ENCODE data around the gene GAS7.
"Not testable (repeated sequence)": the region's sequence is repeated elsewhere in the genome, so short reads cannot be mapped to it uniquely, and the experiment has no call there.

GAS7 gene

DNA sequence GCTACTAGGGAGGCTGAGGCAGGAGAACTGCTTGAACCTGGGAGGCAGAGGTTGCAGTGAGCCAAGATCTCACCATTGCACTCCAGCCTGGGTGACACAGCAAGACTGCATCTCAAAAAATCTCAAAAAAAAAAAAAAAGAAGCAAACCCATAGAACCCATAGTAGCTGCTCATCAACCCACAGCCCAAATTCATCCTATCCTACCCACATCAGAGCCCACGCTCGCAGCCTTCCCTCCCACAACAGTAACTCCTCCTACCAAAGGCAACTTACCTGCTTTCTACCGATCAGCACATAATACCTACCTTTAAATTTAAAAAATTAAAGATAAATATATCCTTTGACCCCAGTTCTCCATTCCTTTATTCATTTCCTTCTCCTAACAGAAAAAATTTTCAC, 94.7 kb downstream of the GAS7 start:
- TF ChIP-seq, protein P1, sequence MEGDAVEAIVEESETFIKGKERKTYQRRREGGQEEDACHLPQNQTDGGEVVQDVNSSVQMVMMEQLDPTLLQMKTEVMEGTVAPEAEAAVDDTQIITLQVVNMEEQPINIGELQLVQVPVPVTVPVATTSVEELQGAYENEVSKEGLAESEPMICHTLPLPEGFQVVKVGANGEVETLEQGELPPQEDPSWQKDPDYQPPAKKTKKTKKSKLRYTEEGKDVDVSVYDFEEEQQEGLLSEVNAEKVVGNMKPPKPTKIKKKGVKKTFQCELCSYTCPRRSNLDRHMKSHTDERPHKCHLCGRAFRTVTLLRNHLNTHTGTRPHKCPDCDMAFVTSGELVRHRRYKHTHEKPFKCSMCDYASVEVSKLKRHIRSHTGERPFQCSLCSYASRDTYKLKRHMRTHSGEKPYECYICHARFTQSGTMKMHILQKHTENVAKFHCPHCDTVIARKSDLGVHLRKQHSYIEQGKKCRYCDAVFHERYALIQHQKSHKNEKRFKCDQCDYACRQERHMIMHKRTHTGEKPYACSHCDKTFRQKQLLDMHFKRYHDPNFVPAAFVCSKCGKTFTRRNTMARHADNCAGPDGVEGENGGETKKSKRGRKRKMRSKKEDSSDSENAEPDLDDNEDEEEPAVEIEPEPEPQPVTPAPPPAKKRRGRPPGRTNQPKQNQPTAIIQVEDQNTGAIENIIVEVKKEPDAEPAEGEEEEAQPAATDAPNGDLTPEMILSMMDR (IDR thresholded peaks at IDR 0.05; ENCODE audit: low read depth, low read length): no peak
- H3K4me3 ChIP-seq (replicated peaks in 1 of 2; ENCODE audit: low read depth in 2 of 2, low read length in 2 of 2): no peak overlapping the region
- DNase-seq (ENCODE audit: low read depth in 2 of 2): no peak

- no peak overlapping the region for H3K4me3 ChIP-seq (replicated peaks in 1 of 2; ENCODE audit: low read depth in 2 of 2, low read length in 2 of 2)
- TF ChIP-seq, protein P1 (IDR thresholded peaks at IDR 0.05; ENCODE audit: low read depth, low read length): no peak
- no peak for DNase-seq (ENCODE audit: low read depth in 2 of 2)
These were observed 95.6 kb downstream of the GAS7 start for GRCh38 chr17:10102817-10103216.

DNA sequence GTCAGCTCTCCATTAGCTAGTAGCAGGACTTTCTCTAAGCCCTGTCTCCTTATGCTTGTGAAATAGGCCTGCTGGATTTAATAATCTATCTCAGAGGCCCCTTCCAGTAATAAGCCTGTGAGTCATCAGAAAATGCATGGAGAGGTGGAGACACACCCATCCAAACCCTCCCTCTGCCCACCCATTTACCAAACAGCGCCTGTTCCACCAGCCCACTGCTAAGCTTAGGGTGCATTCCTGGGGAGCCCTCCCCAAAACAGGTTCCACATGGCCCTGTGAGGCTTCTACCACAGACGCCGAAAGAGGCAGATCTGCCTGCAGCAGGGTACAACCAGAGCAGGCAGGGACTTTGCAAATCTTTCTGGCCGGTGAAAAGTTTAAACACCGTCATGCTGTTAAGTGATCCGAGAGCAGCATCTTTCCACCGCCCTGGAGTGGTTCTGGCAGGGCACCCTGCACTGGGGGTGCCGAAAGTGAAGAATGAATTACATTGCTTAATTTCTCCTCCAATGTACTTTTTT, 99.3 kb downstream of the GAS7 start:
- no peak overlapping the region for H3K4me3 ChIP-seq (replicated peaks in 1 of 2; ENCODE audit: low read depth in 2 of 2, low read length in 2 of 2)
- DNase-seq (ENCODE audit: low read depth in 2 of 2): peak; percentile 28 to 85
- TF ChIP-seq, protein P1 (IDR thresholded peaks at IDR 0.05; ENCODE audit: low read depth, low read length): no peak

DNA sequence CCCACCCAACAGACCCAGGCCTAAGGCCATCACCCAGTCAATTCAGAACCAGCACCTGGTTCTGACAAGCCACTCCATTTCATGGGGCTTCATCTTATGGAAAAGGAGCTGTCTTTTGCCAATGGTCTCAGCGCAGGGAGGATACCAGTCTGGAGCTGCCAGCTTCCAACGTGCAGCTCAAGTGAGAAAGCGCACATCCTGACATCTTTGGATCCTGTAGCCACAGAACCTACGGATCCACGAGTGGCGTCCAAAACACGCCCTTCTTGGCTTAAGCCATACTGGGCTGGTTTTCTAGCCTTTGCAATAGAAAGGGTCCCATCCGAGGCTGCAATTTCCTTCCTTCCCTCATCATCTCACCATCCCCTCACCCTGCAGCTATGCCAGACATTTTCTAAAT, 101.8 kb downstream of the GAS7 start:
- no peak overlapping the region for H3K4me3 ChIP-seq (replicated peaks in 1 of 2; ENCODE audit: low read depth in 2 of 2, low read length in 2 of 2)
- TF ChIP-seq, protein P1 (IDR thresholded peaks at IDR 0.05; ENCODE audit: low read depth, low read length): no peak
- no peak for DNase-seq (ENCODE audit: low read depth in 2 of 2)

DNA sequence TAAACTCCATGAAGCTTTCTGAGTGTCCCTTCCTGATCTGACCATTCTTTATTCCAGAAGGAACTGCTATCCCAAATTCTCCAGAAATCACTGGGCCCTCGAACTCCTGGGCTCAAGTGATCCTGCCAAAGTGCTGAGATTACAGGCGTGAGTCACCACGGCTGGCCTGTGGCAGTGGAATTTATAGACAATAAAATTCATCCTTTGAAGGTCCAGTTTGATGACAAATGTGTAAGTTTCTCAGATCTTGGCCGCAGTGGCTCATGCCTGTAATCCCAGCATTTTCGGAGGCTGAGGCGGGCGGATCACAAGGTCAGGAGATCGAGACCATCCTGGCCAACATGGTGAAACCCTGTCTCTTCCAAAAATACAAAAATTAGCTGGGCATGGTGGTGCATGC, 103.1 kb downstream of the GAS7 start:
- DNase-seq (ENCODE audit: low read depth in 2 of 2): peak; percentile 46 to 67

GRCh38 chr17:10094797-10095196, 103.6 kb downstream of the GAS7 start:
- TF ChIP-seq, protein P1 (IDR thresholded peaks at IDR 0.05; ENCODE audit: low read depth, low read length): no peak
- H3K4me3 ChIP-seq (replicated peaks in 1 of 2; ENCODE audit: low read depth in 2 of 2, low read length in 2 of 2): no peak overlapping the region
- peak in 1 of 2 donors; percentile 8 for DNase-seq (ENCODE audit: low read depth in 2 of 2)

More for the DNA sequence above, 103.1 kb downstream of the GAS7 start:
- not testable (repeated sequence) for H3K4me3 ChIP-seq (replicated peaks in 1 of 2; ENCODE audit: low read depth in 2 of 2, low read length in 2 of 2)

DNA sequence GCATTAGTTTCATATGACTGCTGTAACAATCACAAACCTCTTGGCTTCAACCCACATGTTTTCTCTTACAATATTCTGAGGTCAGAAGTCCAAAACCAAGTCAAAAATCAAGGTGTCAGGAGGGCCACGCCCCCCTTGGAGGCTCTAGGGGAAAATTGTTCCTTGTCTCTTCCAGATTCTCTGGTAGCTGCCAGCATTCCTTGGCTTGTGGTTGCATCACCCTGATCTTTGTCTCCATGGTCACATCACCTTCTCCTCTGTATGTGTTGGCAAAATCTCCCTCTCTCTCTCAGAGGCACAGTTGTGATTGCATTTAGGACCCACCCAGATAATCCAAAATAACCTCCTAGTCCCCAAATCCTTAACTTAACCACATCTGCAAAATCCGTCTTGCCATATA, 105.8 kb downstream of the GAS7 start:
- no peak overlapping the region for H3K4me3 ChIP-seq (replicated peaks in 1 of 2; ENCODE audit: low read depth in 2 of 2, low read length in 2 of 2)
- TF ChIP-seq, protein P1 (IDR thresholded peaks at IDR 0.05; ENCODE audit: low read depth, low read length): no peak
- DNase-seq (ENCODE audit: low read depth in 2 of 2): no peak
